Measurements from ENCODE around the gene MIEN1.
"Not testable (repeated sequence)": the region's sequence is repeated elsewhere in the genome, so short reads cannot be mapped to it uniquely, and the experiment has no call there.

The MIEN1 gene

DNA sequence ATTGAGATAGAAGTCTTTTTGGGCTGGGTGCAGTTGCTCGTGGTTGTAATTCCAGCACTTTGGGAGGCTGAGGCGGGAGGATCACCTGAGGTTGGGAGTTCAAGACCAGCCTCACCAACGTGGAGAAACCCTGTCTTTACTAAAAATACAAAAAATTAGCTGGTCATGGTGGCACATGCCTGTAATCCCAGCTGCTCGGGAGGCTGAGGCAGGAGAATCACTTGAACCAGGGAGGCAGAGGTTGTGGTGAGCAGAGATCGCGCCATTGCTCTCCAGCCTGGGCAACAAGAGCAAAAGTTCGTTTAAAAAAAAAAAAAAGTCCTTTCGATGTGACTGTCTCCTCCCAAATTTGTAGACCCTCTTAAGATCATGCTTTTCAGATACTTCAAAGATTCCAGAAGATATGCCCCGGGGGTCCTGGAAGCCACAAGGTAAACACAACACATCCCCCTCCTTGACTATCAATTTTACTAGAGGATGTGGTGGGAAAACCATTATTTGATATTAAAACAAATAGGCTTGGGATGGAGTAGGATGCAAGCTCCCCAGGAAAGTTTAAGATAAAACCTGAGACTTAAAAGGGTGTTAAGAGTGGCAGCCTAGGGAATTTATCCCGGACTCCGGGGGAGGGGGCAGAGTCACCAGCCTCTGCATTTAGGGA lies 31.0 kb downstream of the MIEN1 start:
- not testable (repeated sequence) for DNase-seq (ENCODE audit: low spot score)

DNA sequence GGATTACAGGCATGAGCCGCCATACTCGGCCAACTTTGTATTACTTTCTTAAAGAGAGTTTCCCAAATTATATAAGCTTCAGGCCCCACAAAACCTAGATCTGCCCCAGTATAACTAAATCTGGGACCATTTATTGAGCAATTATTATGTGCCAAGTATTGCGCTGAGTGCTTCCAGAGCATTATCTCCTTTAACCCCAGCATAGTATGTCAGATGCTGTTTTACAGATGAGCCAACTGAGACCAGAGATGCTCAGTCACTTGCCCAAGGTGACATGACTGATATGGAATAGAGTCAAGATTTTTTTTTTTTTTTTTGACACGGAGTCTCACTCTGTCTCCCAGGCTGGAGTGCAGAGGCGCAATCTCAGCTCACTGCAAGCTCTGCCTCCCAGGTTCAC lies 32.4 kb downstream of the MIEN1 start:
- DNase-seq (ENCODE audit: low spot score), result no peak

DNA sequence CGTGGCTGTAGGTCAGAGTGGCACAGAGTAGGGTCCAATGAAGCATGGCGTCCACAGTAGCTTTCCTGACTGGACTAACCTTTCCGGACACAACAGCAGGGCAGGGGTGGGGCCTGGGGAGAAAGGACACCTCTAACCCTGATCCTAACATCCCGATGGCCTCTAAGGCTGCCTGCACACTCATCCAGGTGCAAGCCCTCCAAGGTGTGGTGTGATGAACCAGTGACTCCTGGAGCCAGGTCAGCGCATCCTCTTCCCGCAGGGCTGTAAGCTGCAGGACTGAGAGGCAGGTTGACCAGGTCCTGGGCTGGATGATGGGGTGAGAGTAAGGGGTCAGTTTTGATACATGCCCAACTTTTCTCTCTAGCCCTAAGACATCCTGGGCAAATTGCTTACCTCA lies 33.6 kb downstream of the MIEN1 start:
- DNase-seq (ENCODE audit: low spot score), result no peak

DNA sequence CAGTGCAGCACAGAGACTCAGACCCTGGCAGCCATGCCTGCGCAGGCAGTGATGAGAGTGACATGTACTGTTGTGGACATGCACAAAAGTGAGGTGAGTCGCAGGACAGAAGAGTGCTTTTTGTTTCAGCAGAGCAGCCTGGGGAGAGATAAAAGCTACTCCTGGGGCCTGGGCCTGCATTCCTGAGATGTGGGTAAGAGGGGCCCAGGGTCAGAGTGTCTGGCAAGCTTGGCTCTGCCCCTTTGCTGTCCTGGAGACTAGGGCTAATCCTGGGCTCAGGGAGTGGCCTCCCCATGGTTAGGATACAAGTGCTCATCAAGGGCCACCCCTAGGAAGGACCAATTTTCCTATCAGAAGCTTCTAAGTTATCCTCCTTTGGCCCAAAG lies 35.2 kb downstream of the MIEN1 start:
- no peak for DNase-seq (ENCODE audit: low spot score)

DNA sequence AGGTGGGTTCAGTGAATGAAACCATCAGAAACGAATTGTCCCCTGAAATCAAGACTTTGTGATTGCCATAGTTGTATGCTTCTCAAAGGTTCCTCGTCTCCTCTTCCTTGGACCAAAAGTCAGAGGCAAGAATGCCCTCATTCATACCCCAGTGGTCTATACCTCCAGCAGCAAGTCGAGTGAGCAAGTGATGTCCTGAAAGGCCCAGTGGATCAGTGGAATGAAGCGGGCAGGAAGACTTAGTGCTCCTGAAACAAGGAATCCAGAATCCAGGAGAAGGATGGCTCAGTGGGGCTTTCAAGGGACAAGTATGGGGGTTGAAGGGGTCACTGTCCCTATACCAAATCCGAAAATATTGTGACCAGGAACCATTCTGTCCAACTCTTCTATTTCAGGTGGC lies 35.7 kb downstream of the MIEN1 start:
- no peak for DNase-seq (ENCODE audit: low spot score)

DNA sequence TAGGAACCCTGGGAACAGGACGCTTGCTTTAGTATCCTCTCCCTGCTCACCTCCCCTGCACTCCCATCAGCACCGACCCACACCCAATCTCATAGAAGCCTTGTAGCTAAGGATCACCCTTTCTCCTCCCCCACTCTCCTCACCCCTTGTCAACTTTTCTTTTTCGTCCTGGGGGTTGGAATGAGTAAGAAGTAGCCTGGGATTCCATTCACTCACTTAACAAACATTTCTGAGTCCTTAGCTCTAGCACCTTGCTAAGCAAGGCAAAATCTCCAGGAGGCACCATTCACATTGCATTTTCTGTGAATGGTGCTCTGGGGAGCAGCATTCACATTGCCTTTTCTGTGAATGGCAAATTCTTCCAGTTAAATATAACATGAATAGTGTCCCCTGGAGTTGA lies 41.4 kb downstream of the MIEN1 start:
- DNase-seq (ENCODE audit: low spot score), result no peak

DNA sequence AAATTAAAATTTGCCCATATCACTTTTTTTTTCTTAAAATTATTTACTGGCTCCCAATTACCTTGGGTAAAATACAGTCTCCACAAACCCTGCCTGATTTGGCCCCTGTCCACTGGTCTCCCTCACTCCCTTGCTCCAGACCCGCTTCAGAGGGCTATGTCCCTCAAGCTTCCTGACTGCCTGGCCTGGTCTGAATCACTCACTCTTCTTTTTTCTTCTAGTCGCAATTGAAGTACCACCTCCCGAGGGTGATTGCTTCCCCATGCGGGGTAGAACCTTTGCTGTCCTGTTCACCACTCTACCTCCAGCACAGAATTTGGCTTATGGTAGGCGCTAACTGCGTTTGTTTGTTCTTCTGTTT lies 41.9 kb downstream of the MIEN1 start:
- DNase-seq (ENCODE audit: low spot score), result no peak

DNA sequence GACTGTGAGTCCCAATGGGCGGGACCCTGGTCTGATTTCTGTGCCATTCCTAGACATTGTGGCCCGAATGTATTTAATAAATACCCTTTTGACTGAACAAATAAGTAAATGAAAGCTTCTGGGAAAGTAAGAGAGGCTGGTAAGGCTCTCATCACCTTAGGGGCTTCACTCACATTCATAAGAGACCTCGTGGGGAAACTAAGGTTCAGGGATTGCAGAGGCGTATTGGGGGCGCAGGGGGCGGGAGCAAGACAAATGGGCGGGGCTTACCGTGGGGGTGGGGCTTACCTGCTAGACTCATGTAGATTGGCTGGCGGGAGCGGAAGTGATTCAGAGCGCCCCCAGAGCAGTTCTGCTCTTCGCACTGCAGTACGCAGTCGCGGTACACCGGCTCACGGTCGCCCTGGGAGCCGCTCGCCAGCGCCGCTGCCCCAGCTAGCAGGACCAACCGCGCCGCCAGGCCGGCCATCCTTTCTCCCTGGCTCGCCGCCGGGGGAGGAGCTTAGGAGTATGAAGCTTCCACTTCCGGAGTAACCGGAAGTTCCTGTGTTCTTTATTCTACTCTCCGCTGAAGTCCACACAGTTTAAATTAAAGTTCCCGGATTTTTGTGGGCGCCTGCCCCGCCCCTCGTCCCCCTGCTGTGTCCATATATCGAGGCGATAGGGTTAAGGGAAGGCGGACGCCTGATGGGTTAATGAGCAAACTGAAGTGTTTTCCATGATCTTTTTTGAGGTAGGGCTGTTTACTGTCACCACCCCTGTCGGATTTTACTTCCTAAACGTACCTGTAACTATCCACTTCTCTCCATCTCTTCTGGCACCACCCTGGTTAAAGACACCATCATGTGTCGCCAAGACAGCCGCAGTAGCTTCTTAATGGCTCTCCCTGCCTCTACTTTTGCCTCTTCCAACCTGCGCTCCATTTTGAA lies 42.5 kb downstream of the MIEN1 start, which contains the start of gene PGAP3:
Gene PGAP3 (minus strand): TSS at position 512 of the 929 bp plus-strand sequence. CDS start 43 bp downstream, at position 469.
- DNase-seq (ENCODE audit: low spot score), result peak; percentile 95

DNA sequence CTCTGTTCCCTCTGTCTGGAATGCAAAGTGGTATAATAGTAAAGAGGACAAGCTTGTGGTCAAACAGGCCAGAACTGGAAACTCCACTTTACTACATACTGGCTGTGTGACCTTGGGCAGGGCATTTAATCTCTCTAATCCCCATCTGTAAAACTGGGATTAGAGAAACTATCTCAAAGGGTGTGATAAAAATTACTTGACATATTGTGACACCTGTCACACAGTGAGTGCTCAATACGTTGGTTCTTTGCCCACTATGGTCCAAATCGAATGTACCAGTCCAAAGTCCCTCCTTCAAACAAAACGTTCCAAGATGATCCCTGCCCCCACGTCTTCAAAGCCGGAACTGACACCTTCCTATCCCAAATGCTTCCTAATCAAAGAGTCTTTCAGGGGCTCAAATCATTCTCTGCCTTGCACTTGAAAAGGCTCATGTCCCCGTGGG lies 43.2 kb downstream of the MIEN1 start:
- no peak for DNase-seq (ENCODE audit: low spot score)

DNA sequence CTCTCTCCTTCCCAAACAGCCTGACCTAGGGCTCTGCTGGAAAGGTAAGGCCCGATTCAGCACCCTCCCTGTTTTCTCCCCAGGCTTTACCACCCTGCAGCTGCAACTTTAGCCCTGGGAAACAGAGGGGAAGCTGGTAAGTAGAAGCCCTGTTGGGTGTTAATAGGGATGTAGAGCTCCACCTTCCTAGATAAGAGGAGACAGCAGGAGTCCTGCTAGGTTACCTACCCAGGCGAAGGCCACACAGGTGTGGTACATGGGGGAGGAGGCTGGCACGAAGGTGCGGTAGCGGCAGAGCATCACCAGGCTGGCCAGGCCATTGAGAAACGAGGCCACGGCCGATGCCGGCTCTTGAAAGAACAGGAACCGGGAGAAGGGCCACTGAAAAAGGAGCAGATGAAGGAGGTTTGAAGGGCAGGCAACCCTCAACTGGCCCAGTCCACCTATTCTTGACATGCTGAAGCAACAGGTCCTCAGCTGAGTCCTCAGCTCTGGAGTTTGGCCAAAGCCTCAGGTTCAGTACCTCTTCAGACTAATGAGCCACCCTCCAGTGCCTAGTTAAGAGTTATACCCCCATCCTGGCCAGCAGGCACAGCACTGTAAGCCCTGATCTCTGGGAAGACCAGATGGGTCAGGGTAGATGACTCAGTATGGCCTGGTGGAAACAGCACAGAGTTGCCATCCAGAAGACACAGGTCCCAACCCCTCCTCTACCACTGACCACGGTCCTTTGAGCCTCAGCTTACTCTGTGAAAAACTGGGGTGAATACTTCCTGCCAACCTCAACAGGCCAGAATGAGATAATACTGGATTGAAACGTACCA lies 45.8 kb downstream of the MIEN1 start:
- no peak for DNase-seq (ENCODE audit: low spot score)

DNA sequence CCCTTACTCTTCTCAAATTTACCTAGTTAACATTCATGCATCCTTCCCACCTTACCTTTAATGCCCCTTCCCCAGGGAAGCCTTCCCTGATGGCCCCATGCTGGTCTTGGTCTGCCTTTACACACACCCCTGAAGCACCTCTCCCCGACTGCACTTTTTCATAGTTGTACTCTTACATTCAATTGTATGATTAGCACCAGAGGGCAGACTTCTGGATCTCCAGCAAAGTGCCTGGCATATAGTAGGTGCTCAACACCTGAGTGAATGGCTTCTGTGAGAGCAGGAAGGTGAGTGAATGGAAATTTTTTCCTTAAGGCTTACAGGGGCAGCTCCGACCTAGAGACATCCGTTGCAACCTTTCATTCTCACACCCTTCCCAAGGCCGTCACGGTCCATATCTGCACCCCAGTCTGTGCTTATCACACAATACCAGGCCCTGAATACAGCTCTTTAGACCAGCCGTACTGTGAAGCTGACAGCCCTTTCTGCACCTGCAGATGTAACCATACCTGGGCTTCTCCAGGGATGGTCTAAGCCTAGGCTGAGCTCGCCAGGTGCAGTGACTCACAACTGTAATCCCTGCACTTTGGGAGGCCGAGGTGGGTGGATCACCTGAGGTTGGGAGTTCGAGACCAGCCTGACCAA lies 46.9 kb downstream of the MIEN1 start:
- DNase-seq (ENCODE audit: low spot score), result no peak

DNA sequence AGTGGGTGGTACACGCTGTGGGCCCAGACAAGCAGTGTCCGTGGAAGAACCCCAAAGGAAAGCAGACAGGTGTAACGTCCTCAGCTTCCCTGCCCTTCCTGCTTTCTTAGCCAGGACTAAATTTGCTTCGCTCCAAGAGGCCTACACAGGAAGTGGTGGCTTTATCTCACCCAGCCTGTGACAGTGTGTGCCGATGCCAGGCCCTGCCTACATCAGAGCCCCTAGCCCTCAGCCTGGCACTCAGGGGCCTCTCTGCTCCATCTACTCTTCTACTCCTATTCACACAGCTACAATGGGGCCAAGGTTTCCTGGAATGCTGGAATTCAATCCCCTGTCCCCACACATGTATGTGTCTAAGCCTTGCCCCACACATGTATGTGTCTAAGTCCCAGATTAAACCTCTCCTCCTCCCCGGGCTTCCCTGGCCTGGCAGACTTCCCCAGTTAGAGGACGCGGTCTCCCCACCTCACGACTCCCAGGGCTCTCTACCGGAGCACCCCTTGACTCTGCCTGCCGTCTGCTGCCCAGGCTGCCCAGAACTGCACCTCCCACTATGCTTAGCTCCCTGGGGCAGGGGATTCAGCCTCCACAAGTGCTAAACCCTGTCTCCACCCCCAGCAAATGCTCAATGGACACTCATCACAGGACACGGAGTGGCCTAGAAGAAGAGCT lies 50.7 kb downstream of the MIEN1 start:
- DNase-seq (ENCODE audit: low spot score), result no peak

Data from hepatic stellate cell (primary cell).